Measurements from ENCODE around the gene PGAM5. TPM values are rescaled to one million over a fixed set of nuclear protein-coding genes. Genes with fewer than 3 reads are reported as not detected.
"Not testable (repeated sequence)": the region's sequence is repeated elsewhere in the genome, so short reads cannot be mapped to it uniquely, and the experiment has no call there.

PGAM5 gene
- total and polyA plus RNA-seq, 7 experiments from 2014 or later, result 15.3 to 51.7 (median 21.4) TPM

DNA sequence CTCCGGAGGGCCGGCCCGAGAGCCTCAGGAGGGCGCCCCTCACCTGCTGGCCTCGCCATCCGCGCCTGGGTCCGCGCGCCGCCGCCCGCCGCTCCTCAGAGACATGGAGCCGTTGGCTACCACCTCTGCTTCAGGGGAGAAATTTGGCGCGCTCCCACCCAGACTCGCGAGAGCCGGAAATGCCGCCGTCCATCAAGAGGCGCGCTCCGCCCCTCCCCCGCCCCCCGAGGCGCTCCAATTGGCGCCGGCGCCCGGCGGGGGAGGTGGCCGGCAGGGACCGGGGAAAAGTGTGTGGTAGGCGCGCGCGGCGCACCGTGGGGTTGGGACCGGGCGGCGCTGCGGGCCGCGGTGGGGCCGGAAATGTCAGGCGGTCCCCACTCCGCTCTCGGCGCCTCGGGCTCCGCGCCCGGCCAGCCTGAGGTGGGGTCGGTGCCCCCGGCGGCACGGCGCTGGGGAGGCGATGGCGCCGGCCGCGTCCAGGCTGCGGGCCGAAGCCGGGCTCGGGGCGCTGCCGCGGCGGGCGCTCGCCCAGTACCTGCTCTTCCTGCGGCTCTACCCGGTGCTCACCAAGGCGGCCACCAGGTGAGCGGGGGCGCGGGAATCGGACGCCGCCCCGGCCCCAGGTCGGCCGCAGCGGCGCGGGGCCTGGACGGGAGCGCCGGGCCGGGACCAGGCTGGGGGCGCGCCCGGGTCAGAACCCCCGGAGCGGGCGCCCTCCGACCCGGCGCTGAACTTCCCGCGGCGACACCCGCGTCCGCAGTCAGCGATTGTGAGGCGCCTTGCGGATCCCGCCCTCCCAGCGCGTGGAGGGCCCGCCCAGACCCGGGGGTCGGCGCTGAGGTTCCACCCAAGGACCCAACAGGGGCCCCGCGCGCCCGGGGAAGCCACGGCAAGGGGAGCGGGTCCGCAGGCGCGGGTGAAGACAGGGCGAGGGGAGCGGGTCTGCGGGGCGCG lies 23.2 kb upstream of the PGAM5 start, which contains the start of the genes POLE and PXMP2:
Gene POLE (minus strand): TSS at position 132 of the 954 bp plus-strand sequence. CDS start 27 bp downstream, at position 105.
Gene PXMP2 (plus strand): TSS at position 377 of the 954 bp plus-strand sequence. CDS start 84 bp downstream, at position 461.
- Histone ChIP-seq H3K4me1 (ENCODE audit: control insufficient read depth in 2 of 2, insufficient read depth in 2 of 2, low read length in 2 of 2) (peaks cover 4 to 14% of the 10 kb centered on the region in 2 donors), H3K9me3 (ENCODE audit: control insufficient read depth in 2 of 3, low read length in 3 of 3) (no peaks in the 10 kb centered on the region), H3K4me3 (ENCODE audit: low read length) (peak within 1 kb of the TSS; percentile 47), H3K27me3 (ENCODE audit: control insufficient read depth in 2 of 2, insufficient read depth in 2 of 2, low read length in 2 of 2) (no peaks in the 10 kb centered on the region), H3K27ac (ENCODE audit: low read depth, low read length) (peak within 1 kb of the TSS; percentile 58), H3K36me3 (ENCODE audit: control insufficient read depth in 2 of 3, insufficient read depth in 3 of 3, low read length in 3 of 3) (no peaks in the 10 kb centered on the region)
- intact Hi-C loops (cut with micrococcal nuclease), result loop anchor here (1.0 to 10.0 kb wide), 9 partner anchors 23 to 603 kb away; partner anchors contain the start of genes PGAM5 (in 2 of the 2), CHFR (in 1 of the 2) and ZNF26 (in 1 of the 2)
- DNase-seq (peak; percentile 85 to 94 (median 89)), ATAC-seq (peak; percentile 98)
- H3K36me3 Mint-ChIP-seq, result peaks cover 0 to 13% (median 4%) of the 10 kb centered on the region in 5 donors
- peak within 1 kb of the TSS in 3 of 9 donors; percentile 45 to 92 (median 87) for H3K27ac Mint-ChIP-seq
- H3K9me3 Mint-ChIP-seq, result no peaks in the 10 kb centered on the region
- POLR2A ChIA-PET, result no interaction called here
- H3K4me1 Mint-ChIP-seq, result peaks cover 0 to 31% (median 22%) of the 10 kb centered on the region in 7 donors
- peak within 1 kb of the TSS; percentile 65 to 89 (median 84) for H3K4me3 Mint-ChIP-seq
- CTCF ChIA-PET, result no interaction called here
- H3K27me3 Mint-ChIP-seq, result no peaks in the 10 kb centered on the region

GRCh38 chr12:132689227-132689626 lies 21.4 kb upstream of the PGAM5 start:
- peak overlapping the region in 4 of 9 donors; percentile 5 to 64 (median 46) for H3K27ac Mint-ChIP-seq
- CTCF ChIA-PET, result no interaction called here
- Histone ChIP-seq H3K36me3 (ENCODE audit: control insufficient read depth in 2 of 3, insufficient read depth in 3 of 3, low read length in 3 of 3) (no peaks in the 10 kb centered on the region), H3K4me1 (ENCODE audit: control insufficient read depth in 2 of 2, insufficient read depth in 2 of 2, low read length in 2 of 2) (peaks cover 4 to 14% of the 10 kb centered on the region in 2 donors), H3K27ac (ENCODE audit: low read depth, low read length) (no peak overlapping the region), H3K4me3 (ENCODE audit: low read length) (no peak overlapping the region), H3K9me3 (ENCODE audit: control insufficient read depth in 2 of 3, low read length in 3 of 3) (no peaks in the 10 kb centered on the region), H3K27me3 (ENCODE audit: control insufficient read depth in 2 of 2, insufficient read depth in 2 of 2, low read length in 2 of 2) (no peaks in the 10 kb centered on the region)
- no peaks in the 10 kb centered on the region for H3K27me3 Mint-ChIP-seq
- H3K4me1 Mint-ChIP-seq, result peaks cover 0 to 26% (median 21%) of the 10 kb centered on the region in 7 donors
- H3K9me3 Mint-ChIP-seq, result no peaks in the 10 kb centered on the region
- H3K36me3 Mint-ChIP-seq, result peaks cover 0 to 13% (median 0%) of the 10 kb centered on the region in 5 donors
- peak overlapping the region; percentile 6 to 84 (median 64) for H3K4me3 Mint-ChIP-seq
- DNase-seq, result no peak
- intact Hi-C loops (cut with micrococcal nuclease), result loop anchor here (5.0 to 10.0 kb wide), 3 partner anchors 33 to 604 kb away; no protein-coding TSS in a partner anchor
- ATAC-seq, result no peak
- POLR2A ChIA-PET, result no interaction called here

DNA sequence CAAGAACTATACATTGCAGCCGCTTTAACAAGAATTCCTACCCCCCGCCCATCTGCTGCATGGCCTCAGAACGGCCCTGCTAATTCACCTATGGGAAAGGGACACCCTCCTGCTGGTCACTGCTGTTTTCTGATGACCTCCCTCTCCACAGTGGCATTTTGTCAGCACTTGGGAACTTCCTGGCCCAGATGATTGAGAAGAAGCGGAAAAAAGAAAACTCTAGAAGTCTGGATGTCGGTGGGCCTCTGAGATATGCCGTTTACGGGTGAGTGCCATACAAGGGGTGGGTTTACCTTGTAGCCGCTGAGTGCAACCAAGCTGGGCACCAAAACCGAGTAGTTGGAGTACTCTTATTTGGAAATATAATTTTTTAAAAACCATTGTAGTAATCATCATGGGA lies 20.5 kb upstream of the PGAM5 start:
- ATAC-seq (no peak), DNase-seq (no peak)
- Histone ChIP-seq H3K9me3 (ENCODE audit: control insufficient read depth in 2 of 3, low read length in 3 of 3) (no peaks in the 10 kb centered on the region), H3K36me3 (ENCODE audit: control insufficient read depth in 2 of 3, insufficient read depth in 3 of 3, low read length in 3 of 3) (no peaks in the 10 kb centered on the region), H3K27me3 (ENCODE audit: control insufficient read depth in 2 of 2, insufficient read depth in 2 of 2, low read length in 2 of 2) (no peaks in the 10 kb centered on the region), H3K4me3 (ENCODE audit: low read length) (no peak overlapping the region), H3K4me1 (ENCODE audit: control insufficient read depth in 2 of 2, insufficient read depth in 2 of 2, low read length in 2 of 2) (peaks cover 4 to 13% of the 10 kb centered on the region in 2 donors), H3K27ac (ENCODE audit: low read depth, low read length) (no peak overlapping the region)
- CTCF ChIA-PET, result no interaction called here
- Mint-ChIP-seq H3K27ac (peak overlapping the region in 2 of 9 donors; percentile 48 to 53), H3K4me1 (peaks cover 0 to 24% (median 18%) of the 10 kb centered on the region in 7 donors), H3K9me3 (no peaks in the 10 kb centered on the region), H3K36me3 (peaks cover 0 to 11% (median 0%) of the 10 kb centered on the region in 5 donors), H3K27me3 (no peaks in the 10 kb centered on the region), H3K4me3 (peak overlapping the region in 9 of 10 donors; percentile 6 to 84 (median 46))
- POLR2A ChIA-PET, result no interaction called here
- intact Hi-C loops (cut with micrococcal nuclease), result no loop called here

GRCh38 chr12:132692030-132692429 lies 18.6 kb upstream of the PGAM5 start:
- Mint-ChIP-seq H3K4me1 (peaks cover 0 to 12% (median 10%) of the 10 kb centered on the region in 7 donors), H3K36me3 (peaks cover 0 to 14% (median 4%) of the 10 kb centered on the region in 5 donors)
- H3K27me3 Mint-ChIP-seq; H3K4me3 ChIP-seq (ENCODE audit: low read length); H3K36me3 ChIP-seq (ENCODE audit: control insufficient read depth in 2 of 3, insufficient read depth in 3 of 3, low read length in 3 of 3); ATAC-seq; H3K4me3 Mint-ChIP-seq; H3K9me3 Mint-ChIP-seq; H3K4me1 ChIP-seq (ENCODE audit: control insufficient read depth in 2 of 2, insufficient read depth in 2 of 2, low read length in 2 of 2); H3K27me3 ChIP-seq (ENCODE audit: control insufficient read depth in 2 of 2, insufficient read depth in 2 of 2, low read length in 2 of 2); intact Hi-C loops (cut with micrococcal nuclease); H3K27ac Mint-ChIP-seq; H3K9me3 ChIP-seq (ENCODE audit: control insufficient read depth in 2 of 3, low read length in 3 of 3); DNase-seq; H3K27ac ChIP-seq (ENCODE audit: low read depth, low read length): not testable (repeated sequence)
- ChIA-PET POLR2A (interaction anchor here (1.0 kb wide), 1 partner anchor 17 kb away, joined by 3 read pairs; no protein-coding TSS in a partner anchor), CTCF (interaction anchor here (0.7 kb wide), 2 partner anchors 15 to 55 kb away, joined by 3 to 4 read pairs; no protein-coding TSS in a partner anchor)

DNA sequence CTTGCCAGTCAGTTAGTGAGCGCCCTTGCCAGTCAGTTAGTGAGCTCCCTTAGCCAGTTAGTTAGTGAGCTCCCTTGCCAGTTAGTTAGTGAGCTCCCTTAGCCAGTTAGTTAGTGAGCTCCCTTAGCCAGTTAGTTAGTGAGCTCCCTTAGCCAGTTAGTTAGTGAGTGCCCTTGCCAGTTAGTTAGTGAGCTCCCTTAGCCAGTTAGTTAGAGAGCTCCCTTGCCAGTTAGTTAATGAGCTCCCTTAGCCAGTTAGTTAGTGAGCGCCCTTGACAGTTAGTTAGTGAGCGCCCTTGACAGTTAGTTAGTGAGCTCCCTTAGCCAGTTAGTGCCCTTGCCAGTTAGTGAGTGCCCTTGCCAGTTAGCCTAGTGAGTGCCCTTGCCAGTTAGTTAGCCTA lies 15.8 kb upstream of the PGAM5 start:
- DNase-seq; H3K27ac ChIP-seq (ENCODE audit: low read depth, low read length); H3K36me3 ChIP-seq (ENCODE audit: control insufficient read depth in 2 of 3, insufficient read depth in 3 of 3, low read length in 3 of 3); H3K4me1 ChIP-seq (ENCODE audit: control insufficient read depth in 2 of 2, insufficient read depth in 2 of 2, low read length in 2 of 2); H3K27ac Mint-ChIP-seq; H3K4me3 Mint-ChIP-seq; H3K9me3 Mint-ChIP-seq; H3K27me3 Mint-ChIP-seq; ATAC-seq; intact Hi-C loops (cut with micrococcal nuclease); H3K9me3 ChIP-seq (ENCODE audit: control insufficient read depth in 2 of 3, low read length in 3 of 3); H3K4me1 Mint-ChIP-seq; H3K27me3 ChIP-seq (ENCODE audit: control insufficient read depth in 2 of 2, insufficient read depth in 2 of 2, low read length in 2 of 2); H3K4me3 ChIP-seq (ENCODE audit: low read length): not testable (repeated sequence)
- POLR2A ChIA-PET, result interaction anchor here (0.7 kb wide), 1 partner anchor 96 kb away, joined by 3 read pairs; no protein-coding TSS in a partner anchor
- peaks cover 0 to 23% (median 18%) of the 10 kb centered on the region in 5 donors for H3K36me3 Mint-ChIP-seq
- CTCF ChIA-PET, result interaction anchor here (0.6 to 0.7 kb wide), 2 partner anchors 58 to 520 kb away, joined by 3 read pairs; no protein-coding TSS in a partner anchor

GRCh38 chr12:132695431-132695830 lies 15.2 kb upstream of the PGAM5 start:
- Histone ChIP-seq H3K4me3 (ENCODE audit: low read length) (no peak overlapping the region), H3K36me3 (ENCODE audit: control insufficient read depth in 2 of 3, insufficient read depth in 3 of 3, low read length in 3 of 3) (peaks cover 0 to 3% (median 0%) of the 10 kb centered on the region in 3 experiments), H3K9me3 (ENCODE audit: control insufficient read depth in 2 of 3, low read length in 3 of 3) (no peaks in the 10 kb centered on the region), H3K4me1 (ENCODE audit: control insufficient read depth in 2 of 2, insufficient read depth in 2 of 2, low read length in 2 of 2) (no peaks in the 10 kb centered on the region), H3K27me3 (ENCODE audit: control insufficient read depth in 2 of 2, insufficient read depth in 2 of 2, low read length in 2 of 2) (no peaks in the 10 kb centered on the region), H3K27ac (ENCODE audit: low read depth, low read length) (no peak overlapping the region)
- no peaks in the 10 kb centered on the region for H3K9me3 Mint-ChIP-seq
- DNase-seq (no peak), ATAC-seq (no peak)
- H3K36me3 Mint-ChIP-seq, result peaks cover 0 to 26% (median 21%) of the 10 kb centered on the region in 5 donors
- peaks cover 0 to 2% (median 0%) of the 10 kb centered on the region in 7 donors for H3K4me1 Mint-ChIP-seq
- H3K27me3 Mint-ChIP-seq, result no peaks in the 10 kb centered on the region
- peak overlapping the region in 1 of 9 donors; percentile 56 for H3K27ac Mint-ChIP-seq
- intact Hi-C loops (cut with micrococcal nuclease), result no loop called here
- POLR2A ChIA-PET, result no interaction called here
- CTCF ChIA-PET, result interaction anchor here (0.6 to 0.7 kb wide), 2 partner anchors 57 to 521 kb away, joined by 3 read pairs; no protein-coding TSS in a partner anchor
- no peak overlapping the region for H3K4me3 Mint-ChIP-seq
